ENCODE measurements around the gene CREB5. TPM values are rescaled to one million over a fixed set of nuclear protein-coding genes. Genes with fewer than 3 reads are reported as not detected.

The CREB5 gene
- total RNA-seq, 4 donors from 2014 or later: 16.8 to 22.4 (median 20.9) TPM

GRCh38 chr7:28704706-28705105, 292.4 kb downstream of the CREB5 start:
- WGBS, 2 donors: 97 to 100% methylated on average over 3 of the region's 3 CpGs
- TF ChIP-seq CTCF (IDR thresholded peaks at IDR 0.05) (no peak), POLR2A (IDR thresholded peaks at IDR 0.05) (no peak), EP300 (IDR thresholded peaks at IDR 0.05) (no peak)
- H3K27me3 ChIP-seq: no peaks in the 10 kb centered on the region
- no peak overlapping the region for H3K27ac ChIP-seq
- no peak overlapping the region for H3K4me3 ChIP-seq
- no peaks in the 10 kb centered on the region for H3K9me3 ChIP-seq
- no peaks in the 10 kb centered on the region for H3K36me3 ChIP-seq
- DNase-seq (ENCODE audit: low spot score in 2 of 2): no peak
- H3K4me1 ChIP-seq: peaks cover 0 to 48% (median 4%) of the 10 kb centered on the region in 4 donors

DNA sequence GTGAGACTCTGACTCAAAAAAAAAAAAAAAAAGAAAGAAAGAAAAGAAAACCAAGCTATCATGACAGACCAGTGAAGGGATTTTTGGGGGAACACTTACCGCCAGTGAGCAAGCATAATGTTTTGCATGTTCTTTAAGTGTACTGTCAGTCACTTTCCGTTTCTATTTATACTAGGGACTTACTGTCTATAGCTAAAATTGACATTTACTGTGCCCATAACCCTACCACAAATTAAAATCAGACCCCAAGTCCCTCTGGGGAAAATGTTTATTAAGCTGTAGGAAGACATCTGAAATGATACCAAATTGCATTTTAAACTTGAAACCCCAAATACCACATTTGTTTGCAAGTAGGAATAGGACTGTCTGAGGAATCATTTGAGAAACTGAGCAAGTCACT, 293.0 kb downstream of the CREB5 start:
- H3K9me3 ChIP-seq: no peaks in the 10 kb centered on the region
- WGBS, 2 donors: 90 to 94% methylated on average over 2 of the region's 2 CpGs
- H3K4me3 ChIP-seq: no peak overlapping the region
- TF ChIP-seq CTCF (IDR thresholded peaks at IDR 0.05) (no peak), POLR2A (IDR thresholded peaks at IDR 0.05) (no peak), EP300 (IDR thresholded peaks at IDR 0.05) (no peak)
- no peak for DNase-seq (ENCODE audit: low spot score in 2 of 2)
- H3K27me3 ChIP-seq: no peaks in the 10 kb centered on the region
- no peak overlapping the region for H3K27ac ChIP-seq
- H3K4me1 ChIP-seq: peaks cover 0 to 42% (median 2%) of the 10 kb centered on the region in 4 donors
- no peaks in the 10 kb centered on the region for H3K36me3 ChIP-seq

DNA sequence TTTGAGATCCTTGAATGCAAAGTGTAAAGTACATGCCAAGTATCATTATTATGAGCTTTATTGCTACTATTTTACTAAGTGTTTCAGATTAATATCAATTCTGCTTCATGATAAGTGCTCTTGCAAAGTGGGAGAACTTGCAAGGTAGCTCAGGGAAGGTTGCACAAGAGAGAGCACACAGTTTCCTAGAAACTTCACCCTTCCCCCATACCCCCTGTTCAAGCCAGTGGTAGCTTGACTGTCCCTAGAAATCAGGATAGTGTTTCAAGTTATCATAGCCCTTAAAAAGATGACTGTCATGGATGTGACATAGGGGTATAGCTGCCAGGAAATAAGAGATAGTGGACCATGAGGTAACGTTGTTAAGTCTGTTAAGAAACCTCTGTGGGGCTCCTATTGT, 294.3 kb downstream of the CREB5 start:
- no peak for TF ChIP-seq EP300 (IDR thresholded peaks at IDR 0.05)
- TF ChIP-seq CTCF (IDR thresholded peaks at IDR 0.05): no peak
- no peak for TF ChIP-seq POLR2A (IDR thresholded peaks at IDR 0.05)
- no peak for DNase-seq (ENCODE audit: low spot score in 2 of 2)
- 93 to 94% methylated on average over 1 of the region's 1 CpG for WGBS, 2 donors
- H3K9me3 ChIP-seq: no peaks in the 10 kb centered on the region
- H3K4me3 ChIP-seq: no peak overlapping the region
- H3K4me1 ChIP-seq: peaks cover 0 to 37% (median 2%) of the 10 kb centered on the region in 4 donors
- no peak overlapping the region for H3K27ac ChIP-seq
- no peaks in the 10 kb centered on the region for H3K27me3 ChIP-seq
- H3K36me3 ChIP-seq: no peaks in the 10 kb centered on the region

DNA sequence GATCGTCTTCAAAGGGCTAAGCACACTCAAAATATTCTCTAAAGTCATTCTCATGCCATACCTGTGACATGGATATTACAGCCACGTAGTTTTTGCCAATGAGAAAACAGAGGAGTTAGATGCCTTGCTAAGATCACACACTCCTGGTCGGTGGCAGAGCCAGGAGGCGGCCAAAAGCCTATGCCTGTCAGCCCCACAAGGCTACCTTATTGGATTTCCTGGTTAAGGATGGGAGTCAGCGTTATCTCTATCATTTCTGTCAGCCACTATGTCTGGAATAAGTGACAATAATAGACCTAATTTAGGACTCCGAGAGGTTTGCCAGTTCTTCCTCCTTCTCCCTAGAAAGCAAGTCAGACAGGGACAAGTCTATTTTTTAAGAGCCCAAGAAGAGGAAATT, 295.0 kb downstream of the CREB5 start:
- Histone ChIP-seq H3K4me1 (peaks cover 0 to 34% (median 0%) of the 10 kb centered on the region in 4 donors), H3K9me3 (no peaks in the 10 kb centered on the region), H3K27ac (peak overlapping the region in 2 of 4 donors; percentile 17 to 80), H3K36me3 (no peaks in the 10 kb centered on the region), H3K4me3 (no peak overlapping the region), H3K27me3 (no peaks in the 10 kb centered on the region)
- TF ChIP-seq POLR2A (IDR thresholded peaks at IDR 0.05): no peak
- TF ChIP-seq EP300 (IDR thresholded peaks at IDR 0.05): no peak
- no peak for TF ChIP-seq CTCF (IDR thresholded peaks at IDR 0.05)
- 87 to 91% methylated on average over 6 of the region's 6 CpGs for WGBS, 2 donors
- DNase-seq (ENCODE audit: low spot score in 2 of 2): no peak

GRCh38 chr7:28708033-28708951, 296.0 kb downstream of the CREB5 start:
- peak overlapping the region; percentile 17 to 82 (median 60) for H3K27ac ChIP-seq
- WGBS, 2 donors: 34 to 40% methylated on average over 15 of the region's 15 CpGs
- no peaks in the 10 kb centered on the region for H3K36me3 ChIP-seq
- H3K4me3 ChIP-seq: peak overlapping the region in 3 of 4 donors; percentile 14 to 38 (median 16)
- DNase-seq (ENCODE audit: low spot score in 2 of 2): peak in 1 of 2 donors; percentile 20
- no peaks in the 10 kb centered on the region for H3K27me3 ChIP-seq
- H3K4me1 ChIP-seq: peaks cover 0 to 29% (median 0%) of the 10 kb centered on the region in 4 donors
- TF ChIP-seq POLR2A (IDR thresholded peaks at IDR 0.05) (no peak), EP300 (IDR thresholded peaks at IDR 0.05) (peak in 1 of 2 donors; percentile 34)
- no peaks in the 10 kb centered on the region for H3K9me3 ChIP-seq
